GM18511 (cell line): ENCODE results near the gene METTL9.
"Not testable (repeated sequence)": the region's sequence is repeated elsewhere in the genome, so short reads cannot be mapped to it uniquely, and the experiment has no call there.

ENCODE experiments used
- ATAC-seq: cut with Tn5 transposase; IDR thresholded peaks from one replicate; pipeline ENCODE4 v1.9.1; 2021; ENCODE audit warnings: mild to moderate bottlenecking, moderate library complexity; ENCODE audit not compliant: unreplicated experiment

METTL9 gene

GRCh38 chr16:21610006-21610544, 10.7 kb downstream of the METTL9 start:
- ATAC-seq: no peak

GRCh38 chr16:21610766-21611165, 11.4 kb downstream of the METTL9 start:
- no peak for ATAC-seq

GRCh38 chr16:21611198-21611555, 11.8 kb downstream of the METTL9 start:
- no peak for ATAC-seq

GRCh38 chr16:21611556-21612384, 12.4 kb downstream of the METTL9 start:
- ATAC-seq: no peak

GRCh38 chr16:21613361-21613760, 14.0 kb downstream of the METTL9 start:
- ATAC-seq: no peak

- ATAC-seq: no peak
These were observed 14.4 kb downstream of the METTL9 start for GRCh38 chr16:21613781-21614180.

GRCh38 chr16:21614896-21615295, 15.5 kb downstream of the METTL9 start:
- ATAC-seq: no peak

- no peak for ATAC-seq
These were observed 18.2 kb downstream of the METTL9 start for GRCh38 chr16:21617607-21618006.

GRCh38 chr16:21618281-21618680, 18.9 kb downstream of the METTL9 start:
- no peak for ATAC-seq

- no peak for ATAC-seq
These were observed 20.5 kb downstream of the METTL9 start for GRCh38 chr16:21619765-21620425.

GRCh38 chr16:21620592-21620991, 21.2 kb downstream of the METTL9 start:
- ATAC-seq: no peak

GRCh38 chr16:21622545-21622944, 23.2 kb downstream of the METTL9 start:
- no peak for ATAC-seq

GRCh38 chr16:21625026-21625425, 25.6 kb downstream of the METTL9 start:
- ATAC-seq: no peak

- ATAC-seq: no peak
These were observed 27.4 kb downstream of the METTL9 start for GRCh38 chr16:21626659-21627277.

GRCh38 chr16:21628121-21628726, 28.8 kb downstream of the METTL9 start:
- ATAC-seq: no peak

- ATAC-seq: no peak
These were observed 29.4 kb downstream of the METTL9 start for GRCh38 chr16:21628772-21629171.

- ATAC-seq: not testable (repeated sequence)
These were observed 30.5 kb downstream of the METTL9 start for GRCh38 chr16:21629616-21630539.

- ATAC-seq: not testable (repeated sequence)
These were observed 31.5 kb downstream of the METTL9 start for GRCh38 chr16:21630866-21631265.

- not testable (repeated sequence) for ATAC-seq
These were observed 32.0 kb downstream of the METTL9 start for GRCh38 chr16:21631376-21631775.

- not testable (repeated sequence) for ATAC-seq
These were observed 32.7 kb downstream of the METTL9 start for GRCh38 chr16:21631951-21632575.
